Dermis microvascular lymphatic vessel endothelial cell (primary cell): ENCODE data around the gene UTS2B. TPM values are rescaled to one million over a fixed set of nuclear protein-coding genes. Genes with fewer than 3 reads are reported as not detected.

Experiments used
- DNase-seq, 2 donors: peaks; one replicate each; pipeline versions ENCODE4 v3.0.0 to v3.0.0-alpha.2; 2010; ENCODE audit warnings: low read depth in 2 of 2
- total RNA-seq: library from RNA; depleted of rRNA; stranded (reverse); fragments of >200 nt; gene quantifications from 2 replicates; pipeline ENCODE4 v1.2.1, GENCODE V29; 2014

UTS2B gene
- total RNA-seq, 1 donor from 2014 or later, result not detected

DNA sequence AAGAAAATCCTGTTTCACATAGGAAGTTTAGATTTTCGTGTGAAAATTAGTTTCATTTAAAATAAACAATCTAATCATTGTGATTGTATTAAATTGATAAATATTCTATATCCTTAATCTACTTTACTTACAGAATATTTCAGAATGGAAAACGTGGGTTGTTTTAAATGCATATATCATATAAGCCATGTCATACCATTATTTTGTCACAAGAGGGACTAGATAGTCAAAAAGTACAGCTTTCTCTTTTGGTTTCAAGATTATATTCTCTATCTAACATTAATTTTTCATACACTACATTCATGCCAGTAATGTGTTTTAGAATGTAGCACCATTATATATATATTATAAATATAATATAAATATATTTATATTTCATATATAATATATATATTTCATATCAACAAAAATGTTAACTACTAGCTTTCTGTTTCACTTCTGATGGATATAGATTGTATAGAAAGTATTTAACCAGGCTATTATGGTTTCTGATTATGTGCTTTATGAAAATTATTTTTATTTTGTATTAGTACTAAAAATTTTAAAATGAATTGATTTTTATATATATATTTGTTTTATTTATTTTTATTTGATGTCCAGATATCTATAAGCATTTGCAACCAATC is 86.0 kb downstream of the UTS2B start:
- DNase-seq, result peak; percentile 30 to 39

- peak; percentile 82 to 88 for DNase-seq
Observed at GRCh38 chr3:191240486-191240885, 89.8 kb downstream of the UTS2B start.

DNA sequence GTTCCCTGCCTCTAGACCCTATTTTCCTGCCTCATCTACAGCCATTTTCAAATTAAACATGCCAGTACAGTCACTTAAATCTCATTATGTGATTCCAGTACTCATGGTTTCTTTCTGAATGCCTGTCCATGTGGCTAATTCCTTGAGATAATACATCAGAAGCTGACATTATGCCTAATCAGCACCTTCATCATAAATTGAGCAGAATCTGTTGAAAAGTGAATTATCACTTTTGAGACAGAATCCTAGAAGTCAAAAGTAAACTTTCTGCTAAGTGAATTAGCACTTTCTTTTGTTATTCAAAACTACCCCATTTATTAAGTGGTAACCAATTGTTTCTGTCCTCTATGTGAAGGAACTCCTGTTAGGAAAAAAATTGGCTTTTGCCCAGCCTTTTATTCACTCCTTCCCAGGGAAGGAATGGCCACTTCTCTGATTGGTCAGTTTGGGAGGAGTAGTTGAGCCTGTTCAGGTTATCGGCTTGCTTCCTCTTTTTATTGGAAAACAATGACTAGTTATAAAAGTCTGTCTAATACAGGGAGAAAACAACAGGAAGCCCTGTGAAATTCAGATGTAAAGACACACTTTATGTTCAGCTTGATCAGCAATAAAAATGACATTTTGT is 90.8 kb downstream of the UTS2B start:
- peak; percentile 65 to 91 for DNase-seq

DNA sequence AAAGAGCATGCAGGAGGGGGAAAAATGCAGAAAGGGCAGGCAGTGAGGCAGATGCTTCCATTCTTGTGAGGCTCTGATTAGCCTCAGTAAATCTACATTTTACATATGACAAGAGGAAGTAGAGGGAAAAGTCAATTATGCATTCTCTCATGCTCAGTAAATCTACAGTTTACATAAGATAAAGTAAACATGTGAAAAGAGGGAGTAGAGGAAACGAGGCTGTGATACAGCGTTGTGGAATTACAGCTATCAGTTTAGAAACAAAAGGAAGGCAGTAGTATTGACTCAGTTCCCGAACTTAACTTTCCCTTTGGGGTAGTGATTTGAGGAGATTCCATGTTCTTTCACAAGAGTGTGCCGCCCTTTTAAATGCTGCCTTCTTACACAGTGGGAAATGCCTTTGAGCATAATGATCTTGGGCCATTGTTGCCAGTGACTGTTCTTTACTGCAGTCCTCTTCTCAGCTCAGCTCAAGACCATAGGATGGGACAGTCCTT is 92.0 kb downstream of the UTS2B start:
- peak in 1 of 2 donors; percentile 85 for DNase-seq

GRCh38 chr3:191237047-191237882 is 93.1 kb downstream of the UTS2B start:
- DNase-seq, result no peak

DNA sequence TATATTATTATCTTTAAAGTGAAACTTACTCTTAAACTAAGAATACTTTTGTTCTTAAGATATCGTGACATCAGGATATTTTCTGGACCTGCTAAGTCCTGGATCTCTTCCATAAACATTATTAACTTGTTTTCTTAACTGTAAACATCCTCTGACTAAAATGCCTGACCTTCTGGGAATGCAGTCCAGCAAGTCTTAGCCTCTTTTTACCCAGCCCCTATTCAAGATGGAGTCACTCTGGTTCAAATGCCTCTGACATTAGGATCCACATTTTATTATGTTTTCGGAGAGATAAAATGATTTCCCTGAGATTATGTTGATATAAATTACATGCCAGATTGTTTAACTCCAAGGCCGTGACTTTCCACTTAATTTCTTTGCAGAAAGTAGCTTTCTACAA is 93.7 kb downstream of the UTS2B start:
- peak in 1 of 2 donors; percentile 22 for DNase-seq

DNA sequence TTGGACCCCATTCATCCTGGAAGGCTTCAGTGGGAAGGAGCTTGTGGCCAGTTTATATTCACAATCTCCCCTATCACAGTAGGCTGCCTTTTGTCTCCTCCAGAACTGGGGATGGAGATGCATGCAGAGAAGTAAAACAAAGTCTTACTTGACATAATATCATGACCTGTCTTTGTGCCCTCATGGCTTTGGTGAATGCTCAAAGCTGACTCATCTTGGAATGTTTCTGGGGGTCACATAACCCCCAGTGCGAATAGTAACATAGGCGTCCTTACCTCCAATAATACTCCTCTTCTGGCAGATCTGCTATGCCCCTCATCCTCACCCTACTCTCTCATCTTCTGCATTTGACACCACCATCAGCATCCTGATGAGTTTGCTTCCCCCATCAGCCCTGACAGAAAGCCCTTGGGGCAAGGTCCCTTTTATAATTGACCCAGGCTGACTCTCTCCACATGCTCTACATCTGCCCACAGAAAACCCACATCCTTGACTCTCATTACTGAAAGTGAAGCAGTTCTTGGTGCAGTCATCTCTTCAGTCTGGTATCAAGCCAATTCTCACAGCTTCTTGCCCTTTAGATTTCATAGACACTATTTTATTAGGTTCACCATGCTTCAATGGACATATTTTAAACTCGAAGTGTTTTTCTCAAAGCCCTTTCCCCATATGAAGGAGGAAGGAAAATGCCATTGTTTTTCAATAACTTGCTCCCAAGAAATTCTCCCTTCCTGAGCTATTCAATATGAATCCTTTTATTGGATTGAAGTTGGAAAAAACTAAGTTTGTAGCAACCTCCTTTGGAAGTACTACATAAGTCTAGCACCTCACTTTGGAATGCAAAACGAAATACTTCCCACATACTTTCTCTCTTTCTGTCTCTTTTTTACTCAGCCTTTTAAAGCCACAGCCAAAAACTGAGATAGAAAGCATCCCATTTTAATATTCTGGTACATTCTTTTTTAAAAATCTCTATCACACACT is 94.7 kb downstream of the UTS2B start:
- no peak for DNase-seq

DNA sequence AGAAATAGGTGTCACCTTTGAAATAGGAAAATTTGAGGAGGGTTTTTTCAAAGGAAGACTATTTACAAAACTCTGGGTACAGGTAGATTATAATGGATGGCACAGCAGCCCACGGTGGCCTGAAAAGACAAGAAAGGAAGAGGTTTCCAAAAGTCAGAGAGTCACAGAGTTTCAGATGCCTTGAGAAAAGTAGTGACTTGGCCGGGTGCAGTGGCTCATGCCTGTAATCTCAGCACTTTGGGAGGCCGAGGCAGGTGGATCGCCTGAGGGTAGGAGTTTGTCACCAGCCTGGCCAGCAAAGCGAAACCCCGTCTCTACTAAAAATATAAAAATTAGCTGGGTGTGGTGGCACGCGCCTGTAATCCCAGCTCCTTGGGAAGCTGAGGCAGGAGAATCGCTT is 96.1 kb downstream of the UTS2B start:
- DNase-seq, result no peak

DNA sequence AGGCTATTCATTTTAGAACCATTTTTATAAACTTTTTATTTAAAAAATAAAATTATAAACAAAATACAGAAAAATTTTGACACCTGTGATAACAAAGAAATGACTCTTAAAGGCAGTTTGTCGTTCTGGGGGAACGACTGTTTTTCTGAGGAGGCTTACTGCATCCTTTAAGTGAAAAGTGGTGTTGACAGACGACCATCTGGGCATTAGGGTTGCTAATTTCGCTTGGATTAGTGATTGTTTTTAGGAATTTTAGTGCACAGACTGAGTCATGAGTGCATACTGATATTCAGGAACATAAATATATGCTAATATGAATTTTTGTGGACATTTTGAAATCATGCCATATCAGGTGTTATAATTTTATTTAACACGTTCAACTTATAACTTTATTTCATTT is 102.8 kb downstream of the UTS2B start:
- DNase-seq, result no peak

- DNase-seq, result no peak
Observed at GRCh38 chr3:191221638-191222037, 108.7 kb downstream of the UTS2B start.

DNA sequence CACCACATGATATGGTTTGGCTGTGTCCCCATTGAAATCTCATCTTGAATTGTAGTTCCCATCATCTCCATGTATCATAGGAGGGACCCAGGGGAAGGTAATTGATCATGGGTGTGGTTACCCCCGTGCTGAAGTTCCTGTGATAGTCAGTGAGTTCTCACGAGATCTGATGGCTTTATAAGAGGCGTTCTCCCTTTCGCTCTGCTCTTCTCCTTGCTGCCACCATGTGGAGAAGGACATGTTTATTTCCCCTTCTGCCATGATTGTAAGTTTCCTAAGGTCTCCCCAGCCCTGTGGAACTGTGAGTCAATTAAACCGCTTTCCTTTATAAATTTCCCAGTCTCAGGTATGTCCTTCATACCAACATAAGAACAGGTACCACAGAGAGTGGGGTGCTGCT is 109.4 kb downstream of the UTS2B start:
- no peak for DNase-seq

GRCh38 chr3:191217301-191217700 is 113.0 kb downstream of the UTS2B start:
- no peak for DNase-seq

Other genes starting within 250 kb of the UTS2B start
- not detected in 2 replicates for gene OSTN, start 131.3 kb downstream of the UTS2B start, total RNA-seq
- gene CCDC50, start 1.1 kb downstream of the UTS2B start, total RNA-seq, result 89.8 and 97.0 TPM in 2 replicates
- not detected in 2 replicates for gene PYDC2, start 130.6 kb upstream of the UTS2B start, total RNA-seq